ENCODE results near the gene DENND4A. TPM values are rescaled to one million over a fixed set of nuclear protein-coding genes. Genes with fewer than 3 reads are reported as not detected.

The DENND4A gene
- total and polyA plus RNA-seq, 9 of the 15 experiments (the other 6 are each of a cell fraction or from before 2014, with no cell fraction given): 6.8 to 32.3 (median 19.9) TPM

GRCh38 chr15:65791335-65792137 lies 557 bp downstream of the DENND4A start:
- BruUV-seq (replicated peaks): no TSS peak
- Histone ChIP-seq H3K36me3 (ENCODE audit: control insufficient read depth, insufficient read depth, low read length) (no peaks in the 10 kb centered on the region), H3K9me1 (ENCODE audit: control insufficient read depth, insufficient read depth, low read length) (no peaks in the 10 kb centered on the region), H4K20me1 (replicated peaks; ENCODE audit: control insufficient read depth, insufficient read depth, low read length) (no peaks in the 10 kb centered on the region), H3K9me3 (replicated peaks; ENCODE audit: control insufficient read depth, insufficient read depth, low read depth, low read length) (no peaks in the 10 kb centered on the region), H3K4me1 (replicated peaks in 1 of 2; ENCODE audit: control insufficient read depth in 2 of 2, insufficient read depth in 2 of 2, low read length in 2 of 2) (peaks cover 21 to 23% of the 10 kb centered on the region in 2 experiments; a peak in 4 of 5 replicates), H3K4me3 (peak overlapping the region; percentile 76), H2AFZ (ENCODE audit: low read depth, low read length) (peak overlapping the region; percentile 60), H3K9ac (ENCODE audit: insufficient read depth in 1 of 2, low read depth in 2 of 2, low read length in 2 of 2) (peak overlapping the region; percentile 88 to 93), H3K27me3 (ENCODE audit: control insufficient read depth in 2 of 2, insufficient read depth in 2 of 2, low read length in 2 of 2) (no peaks in the 10 kb centered on the region), H3K79me2 (ENCODE audit: control insufficient read depth, insufficient read depth, low read length) (peaks cover 60% of the 10 kb centered on the region), H3K4me2 (ENCODE audit: insufficient read depth, low read length) (peak overlapping the region; percentile 87), H3K27ac (ENCODE audit: extremely low read depth, low read depth, low read length) (peak overlapping the region; percentile 88)
- FAIRE-seq (no peak), ATAC-seq (peak; percentile 75), DNase-seq (ENCODE audit: extremely low read depth in 1 of 4, low spot score in 3 of 4) (peak in 2 of 4 experiments; percentile 73 to 81)
- 0% methylated on average over 44 of the region's 69 CpGs for WGBS (ENCODE audit: insufficient coverage, low coverage, missing lambda C conversion rate)
- CTCF ChIA-PET (ENCODE audit: low intra/inter-chr PET ratio): no interaction called here
- POLR2A ChIA-PET: interaction anchor here (0.6 to 3.6 kb wide), 16 partner anchors 8 to 1288 kb away, joined by 3 to 33 read pairs (median 6); partner anchors contain the start of gene RAB11A
- in situ Hi-C loops (cut with MboI): no loop called here
- intact Hi-C loops (cut with micrococcal nuclease): loop anchor here (2.0 to 5.0 kb wide), 2 partner anchors 33 to 76 kb away; partner anchors contain the start of gene RAB11A
- TF ChIP-seq CBFB (CRISPR knock-in tag; IDR thresholded peaks at IDR 0.05) (no peak), ZNF263 (CRISPR knock-in tag; IDR thresholded peaks at IDR 0.05; ENCODE audit: borderline replicate concordance) (peak; percentile 95), HNRNPL (IDR thresholded peaks at IDR 0.05; ENCODE audit: low read depth, low read length) (no peak), ZNF668 (CRISPR knock-in tag; IDR thresholded peaks at IDR 0.05) (no peak), KAT7 (CRISPR knock-in tag; IDR thresholded peaks at IDR 0.05; ENCODE audit: borderline replicate concordance) (no peak), ZNF445 (CRISPR knock-in tag; IDR thresholded peaks at IDR 0.05; ENCODE audit: low read depth) (no peak), STAG1 (CRISPR knock-in tag; IDR thresholded peaks at IDR 0.05; ENCODE audit: borderline replicate concordance) (no peak), ZNF212 (CRISPR knock-in tag; IDR thresholded peaks at IDR 0.05) (no peak), FOXJ3 (CRISPR knock-in tag; IDR thresholded peaks at IDR 0.05) (no peak), MED1 (CRISPR knock-in tag; IDR thresholded peaks at IDR 0.05; ENCODE audit: borderline replicate concordance) (no peak), ZNF124 (CRISPR knock-in tag; IDR thresholded peaks at IDR 0.05) (no peak), TAL1 (IDR thresholded peaks at IDR 0.05) (no peak), BHLHE40 (IDR thresholded peaks at IDR 0.05; ENCODE audit: low read length) (peak; percentile 70), XRCC4 (IDR thresholded peaks at IDR 0.05; ENCODE audit: extremely low read depth, insufficient read depth, insufficient read length) (no peak), PTTG1 (tag; IDR thresholded peaks at IDR 0.05; ENCODE audit: low read depth) (no peak), ELF2 (CRISPR knock-in tag; IDR thresholded peaks at IDR 0.05) (no peak), CGGBP1 (CRISPR knock-in tag; IDR thresholded peaks at IDR 0.05) (no peak)
- TF ChIP-seq, protein P1, sequence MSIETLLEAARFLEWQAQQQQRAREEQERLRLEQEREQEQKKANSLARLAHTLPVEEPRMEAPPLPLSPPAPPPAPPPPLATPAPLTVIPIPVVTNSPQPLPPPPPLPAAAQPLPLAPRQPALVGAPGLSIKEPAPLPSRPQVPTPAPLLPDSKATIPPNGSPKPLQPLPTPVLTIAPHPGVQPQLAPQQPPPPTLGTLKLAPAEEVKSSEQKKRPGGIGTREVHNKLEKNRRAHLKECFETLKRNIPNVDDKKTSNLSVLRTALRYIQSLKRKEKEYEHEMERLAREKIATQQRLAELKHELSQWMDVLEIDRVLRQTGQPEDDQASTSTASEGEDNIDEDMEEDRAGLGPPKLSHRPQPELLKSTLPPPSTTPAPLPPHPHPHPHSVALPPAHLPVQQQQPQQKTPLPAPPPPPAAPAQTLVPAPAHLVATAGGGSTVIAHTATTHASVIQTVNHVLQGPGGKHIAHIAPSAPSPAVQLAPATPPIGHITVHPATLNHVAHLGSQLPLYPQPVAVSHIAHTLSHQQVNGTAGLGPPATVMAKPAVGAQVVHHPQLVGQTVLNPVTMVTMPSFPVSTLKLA (conservative IDR thresholded peaks at IDR 0.05): peak; percentile 64 to 75
- TF ChIP-seq, protein P2, sequence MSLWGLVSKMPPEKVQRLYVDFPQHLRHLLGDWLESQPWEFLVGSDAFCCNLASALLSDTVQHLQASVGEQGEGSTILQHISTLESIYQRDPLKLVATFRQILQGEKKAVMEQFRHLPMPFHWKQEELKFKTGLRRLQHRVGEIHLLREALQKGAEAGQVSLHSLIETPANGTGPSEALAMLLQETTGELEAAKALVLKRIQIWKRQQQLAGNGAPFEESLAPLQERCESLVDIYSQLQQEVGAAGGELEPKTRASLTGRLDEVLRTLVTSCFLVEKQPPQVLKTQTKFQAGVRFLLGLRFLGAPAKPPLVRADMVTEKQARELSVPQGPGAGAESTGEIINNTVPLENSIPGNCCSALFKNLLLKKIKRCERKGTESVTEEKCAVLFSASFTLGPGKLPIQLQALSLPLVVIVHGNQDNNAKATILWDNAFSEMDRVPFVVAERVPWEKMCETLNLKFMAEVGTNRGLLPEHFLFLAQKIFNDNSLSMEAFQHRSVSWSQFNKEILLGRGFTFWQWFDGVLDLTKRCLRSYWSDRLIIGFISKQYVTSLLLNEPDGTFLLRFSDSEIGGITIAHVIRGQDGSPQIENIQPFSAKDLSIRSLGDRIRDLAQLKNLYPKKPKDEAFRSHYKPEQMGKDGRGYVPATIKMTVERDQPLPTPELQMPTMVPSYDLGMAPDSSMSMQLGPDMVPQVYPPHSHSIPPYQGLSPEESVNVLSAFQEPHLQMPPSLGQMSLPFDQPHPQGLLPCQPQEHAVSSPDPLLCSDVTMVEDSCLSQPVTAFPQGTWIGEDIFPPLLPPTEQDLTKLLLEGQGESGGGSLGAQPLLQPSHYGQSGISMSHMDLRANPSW (CRISPR knock-in tag; IDR thresholded peaks at IDR 0.05): no peak
